Measurements from ENCODE around the gene RNF223.

RNF223 gene

GRCh38 chr1:1085911-1086841 lies 12.1 kb upstream of the RNF223 start:
- H3K36me3 ChIP-seq (ENCODE audit: control insufficient read depth, insufficient read depth, low read length) = peaks cover 7% of the 10 kb centered on the region
- no peaks in the 10 kb centered on the region for H3K27me3 ChIP-seq (ENCODE audit: control insufficient read depth, insufficient read depth, low read length)
- H3K4me1 ChIP-seq (ENCODE audit: control insufficient read depth, insufficient read depth, low read length) = no peaks in the 10 kb centered on the region
- H3K9ac ChIP-seq (ENCODE audit: low read length) = no peak overlapping the region
- no peaks in the 10 kb centered on the region for H3K9me3 ChIP-seq (ENCODE audit: control insufficient read depth, insufficient read depth, low read depth, low read length)
- H3K27ac ChIP-seq (ENCODE audit: low read depth, low read length) = no peak overlapping the region
- H3K4me3 ChIP-seq (ENCODE audit: low read depth, low read length) = no peak overlapping the region

GRCh38 chr1:1085171-1085841 lies 11.2 kb upstream of the RNF223 start:
- H3K9ac ChIP-seq (ENCODE audit: low read length) = no peak overlapping the region
- H3K27ac ChIP-seq (ENCODE audit: low read depth, low read length) = no peak overlapping the region
- no peaks in the 10 kb centered on the region for H3K27me3 ChIP-seq (ENCODE audit: control insufficient read depth, insufficient read depth, low read length)
- peaks cover 7% of the 10 kb centered on the region for H3K36me3 ChIP-seq (ENCODE audit: control insufficient read depth, insufficient read depth, low read length)
- no peaks in the 10 kb centered on the region for H3K9me3 ChIP-seq (ENCODE audit: control insufficient read depth, insufficient read depth, low read depth, low read length)
- no peak overlapping the region for H3K4me3 ChIP-seq (ENCODE audit: low read depth, low read length)
- H3K4me1 ChIP-seq (ENCODE audit: control insufficient read depth, insufficient read depth, low read length) = no peaks in the 10 kb centered on the region

GRCh38 chr1:1084372-1085170 lies 10.5 kb upstream of the RNF223 start:
- H3K9me3 ChIP-seq (ENCODE audit: control insufficient read depth, insufficient read depth, low read depth, low read length) = no peaks in the 10 kb centered on the region
- no peak overlapping the region for H3K27ac ChIP-seq (ENCODE audit: low read depth, low read length)
- 0 out of 2 replicates have a peak, but pooled peaks cover 3% of the 10 kb centered on the region for H3K4me1 ChIP-seq (ENCODE audit: control insufficient read depth, insufficient read depth, low read length)
- no peak overlapping the region for H3K9ac ChIP-seq (ENCODE audit: low read length)
- no peak overlapping the region for H3K4me3 ChIP-seq (ENCODE audit: low read depth, low read length)
- H3K36me3 ChIP-seq (ENCODE audit: control insufficient read depth, insufficient read depth, low read length) = peaks cover 7% of the 10 kb centered on the region
- H3K27me3 ChIP-seq (ENCODE audit: control insufficient read depth, insufficient read depth, low read length) = no peaks in the 10 kb centered on the region

- Histone ChIP-seq H3K4me1 (ENCODE audit: control insufficient read depth, insufficient read depth, low read length) (0 out of 2 replicates have a peak, but pooled peaks cover 5% of the 10 kb centered on the region), H3K27me3 (ENCODE audit: control insufficient read depth, insufficient read depth, low read length) (peaks cover 4% of the 10 kb centered on the region), H3K9ac (ENCODE audit: low read length) (no peak overlapping the region), H3K4me3 (ENCODE audit: low read depth, low read length) (no peak overlapping the region), H3K27ac (ENCODE audit: low read depth, low read length) (no peak overlapping the region), H3K9me3 (ENCODE audit: control insufficient read depth, insufficient read depth, low read depth, low read length) (no peaks in the 10 kb centered on the region), H3K36me3 (ENCODE audit: control insufficient read depth, insufficient read depth, low read length) (peaks cover 7% of the 10 kb centered on the region)
Observed at GRCh38 chr1:1083416-1084371, 9.6 kb upstream of the RNF223 start.

- H3K27me3 ChIP-seq (ENCODE audit: control insufficient read depth, insufficient read depth, low read length) = peaks cover 6% of the 10 kb centered on the region
- no peak overlapping the region for H3K9ac ChIP-seq (ENCODE audit: low read length)
- H3K9me3 ChIP-seq (ENCODE audit: control insufficient read depth, insufficient read depth, low read depth, low read length) = no peaks in the 10 kb centered on the region
- no peak overlapping the region for H3K4me3 ChIP-seq (ENCODE audit: low read depth, low read length)
- peaks cover 7% of the 10 kb centered on the region for H3K36me3 ChIP-seq (ENCODE audit: control insufficient read depth, insufficient read depth, low read length)
- H3K27ac ChIP-seq (ENCODE audit: low read depth, low read length) = no peak overlapping the region
- H3K4me1 ChIP-seq (ENCODE audit: control insufficient read depth, insufficient read depth, low read length) = 0 out of 2 replicates have a peak, but pooled peaks cover 5% of the 10 kb centered on the region
Observed at GRCh38 chr1:1082776-1083415, 8.8 kb upstream of the RNF223 start.

GRCh38 chr1:1082239-1082775 lies 8.2 kb upstream of the RNF223 start:
- Histone ChIP-seq H3K36me3 (ENCODE audit: control insufficient read depth, insufficient read depth, low read length) (peaks cover 7% of the 10 kb centered on the region), H3K9ac (ENCODE audit: low read length) (no peak overlapping the region), H3K27me3 (ENCODE audit: control insufficient read depth, insufficient read depth, low read length) (peaks cover 6% of the 10 kb centered on the region), H3K4me1 (ENCODE audit: control insufficient read depth, insufficient read depth, low read length) (0 out of 2 replicates have a peak, but pooled peaks cover 5% of the 10 kb centered on the region), H3K27ac (ENCODE audit: low read depth, low read length) (no peak overlapping the region), H3K9me3 (ENCODE audit: control insufficient read depth, insufficient read depth, low read depth, low read length) (no peaks in the 10 kb centered on the region), H3K4me3 (ENCODE audit: low read depth, low read length) (no peak overlapping the region)

GRCh38 chr1:1081311-1082238 lies 7.5 kb upstream of the RNF223 start:
- no peak overlapping the region for H3K9ac ChIP-seq (ENCODE audit: low read length)
- H3K27ac ChIP-seq (ENCODE audit: low read depth, low read length) = no peak overlapping the region
- no peaks in the 10 kb centered on the region for H3K9me3 ChIP-seq (ENCODE audit: control insufficient read depth, insufficient read depth, low read depth, low read length)
- H3K36me3 ChIP-seq (ENCODE audit: control insufficient read depth, insufficient read depth, low read length) = peaks cover 7% of the 10 kb centered on the region
- H3K4me1 ChIP-seq (ENCODE audit: control insufficient read depth, insufficient read depth, low read length) = 0 out of 2 replicates have a peak, but pooled peaks cover 5% of the 10 kb centered on the region
- no peak overlapping the region for H3K4me3 ChIP-seq (ENCODE audit: low read depth, low read length)
- peaks cover 6% of the 10 kb centered on the region for H3K27me3 ChIP-seq (ENCODE audit: control insufficient read depth, insufficient read depth, low read length)

GRCh38 chr1:1080951-1081310 lies 6.8 kb upstream of the RNF223 start:
- Histone ChIP-seq H3K9me3 (ENCODE audit: control insufficient read depth, insufficient read depth, low read depth, low read length) (no peaks in the 10 kb centered on the region), H3K4me1 (ENCODE audit: control insufficient read depth, insufficient read depth, low read length) (0 out of 2 replicates have a peak, but pooled peaks cover 5% of the 10 kb centered on the region), H3K9ac (ENCODE audit: low read length) (no peak overlapping the region), H3K36me3 (ENCODE audit: control insufficient read depth, insufficient read depth, low read length) (peaks cover 7% of the 10 kb centered on the region), H3K27ac (ENCODE audit: low read depth, low read length) (no peak overlapping the region), H3K27me3 (ENCODE audit: control insufficient read depth, insufficient read depth, low read length) (peaks cover 8% of the 10 kb centered on the region), H3K4me3 (ENCODE audit: low read depth, low read length) (no peak overlapping the region)

Data from HUES6 (cell line).